ENCODE measurements around the gene WRNIP1. TPM values are rescaled to one million over a fixed set of nuclear protein-coding genes. Genes with fewer than 3 reads are reported as not detected.

Gene WRNIP1
- total RNA-seq, 1 experiment from 2014 or later, result 38.1 TPM

GRCh38 chr6:2818593-2818992 lies 53.4 kb downstream of the WRNIP1 start:
- Histone ChIP-seq H3K79me2 (ENCODE audit: insufficient read depth, low read length) (no peaks in the 10 kb centered on the region), H3K79me1 (ENCODE audit: insufficient read depth, low read depth, low read length, poor library complexity, severe bottlenecking) (no peaks in the 10 kb centered on the region), H2BK12ac (ENCODE audit: insufficient read length, low read depth, low read length) (no peak overlapping the region), H3T11ph (ENCODE audit: low read length) (no peak overlapping the region), H4K8ac (replicated peaks; ENCODE audit: insufficient read length, low read depth, low read length) (no peak overlapping the region), H4K91ac (ENCODE audit: insufficient read length, low read depth, low read length) (no peak overlapping the region), H2BK120ac (ENCODE audit: low read depth, low read length, poor library complexity, severe bottlenecking) (no peak overlapping the region), H3K56ac (ENCODE audit: insufficient read length, low read depth, low read length) (no peak overlapping the region), H3K4me1 (ENCODE audit: insufficient read depth, low read length) (no peaks in the 10 kb centered on the region), H2AK5ac (ENCODE audit: insufficient read length, low read length) (no peak overlapping the region), H4K20me1 (ENCODE audit: control insufficient read depth, insufficient read depth, insufficient read length) (no peaks in the 10 kb centered on the region), H3K4me2 (ENCODE audit: insufficient read depth, insufficient read length, low read length) (no peak overlapping the region), H3K27me3 (ENCODE audit: insufficient read depth, low read length) (no peaks in the 10 kb centered on the region), H2AFZ (ENCODE audit: low read length) (no peak overlapping the region), H4K5ac (ENCODE audit: insufficient read length, low read depth, low read length) (no peak overlapping the region), H2BK15ac (ENCODE audit: low read depth, low read length) (no peak overlapping the region), H3K18ac (ENCODE audit: insufficient read length, low read depth, low read length) (no peak overlapping the region), H3K23ac (ENCODE audit: insufficient read length, low read depth, low read length) (no peak overlapping the region), H2BK5ac (ENCODE audit: insufficient read length, low read length) (no peak overlapping the region), H3K9ac (ENCODE audit: extremely low read depth, insufficient read length, low read length) (no peak overlapping the region), H3K27ac (ENCODE audit: insufficient read length, low read depth, low read length) (no peak overlapping the region), H2BK20ac (ENCODE audit: low read depth, low read length, poor library complexity, severe bottlenecking) (no peak overlapping the region), H3K9me3 (ENCODE audit: control insufficient read depth, low read depth, low read length) (no peaks in the 10 kb centered on the region), H3K14ac (ENCODE audit: insufficient read depth, low read length) (no peak overlapping the region), H3K23me2 (ENCODE audit: insufficient read length, low read depth, low read length, poor library complexity, severe bottlenecking) (no peaks in the 10 kb centered on the region), H3K4ac (ENCODE audit: low read depth, low read length) (no peak overlapping the region)
- TF ChIP-seq CTCF (conservative IDR thresholded peaks at IDR 0.05), result no peak
- Mint-ChIP-seq H3K36me3 (ENCODE audit: insufficient read depth in 1 of 3, low read depth in 3 of 3) (peaks cover 0 to 9% (median 1%) of the 10 kb centered on the region in 3 experiments; a peak in 4 of 7 replicates), H3K27me3 (ENCODE audit: low read depth) (no peaks in the 10 kb centered on the region), H3K4me1 (no peaks in the 10 kb centered on the region), H3K27ac (no peak overlapping the region), H3K4me3 (no peak overlapping the region), H3K9me3 (peaks cover 14 to 15% of the 10 kb centered on the region in 2 experiments)
- no peak for DNase-seq
- no CpG with 5 or more reads among the region's 3 CpGs for WGBS (ENCODE audit: extremely low coverage, insufficient read length, low lambda C conversion rate)
